Measurements from ENCODE around the gene WWOX.

WWOX gene

GRCh38 chr16:78837706-78838105, 738.3 kb downstream of the WWOX start:
- Histone ChIP-seq H3K27ac (no peak overlapping the region), H3K4me3 (no peak overlapping the region)
- DNase-seq (ENCODE audit: low spot score): no peak
- no peak for TF ChIP-seq CTCF (IDR thresholded peaks at IDR 0.05)

GRCh38 chr16:78838276-78838675, 738.8 kb downstream of the WWOX start:
- no peak for DNase-seq (ENCODE audit: low spot score)
- Histone ChIP-seq H3K27ac (no peak overlapping the region), H3K4me3 (no peak overlapping the region)
- no peak for TF ChIP-seq CTCF (IDR thresholded peaks at IDR 0.05)

GRCh38 chr16:78842950-78843349, 743.5 kb downstream of the WWOX start:
- Histone ChIP-seq H3K4me3 (no peak overlapping the region), H3K27ac (no peak overlapping the region)
- TF ChIP-seq CTCF (IDR thresholded peaks at IDR 0.05): no peak
- DNase-seq (ENCODE audit: low spot score): no peak

- H3K4me3 ChIP-seq: no peak overlapping the region
- no peak for DNase-seq (ENCODE audit: low spot score)
- H3K27ac ChIP-seq: no peak overlapping the region
- no peak for TF ChIP-seq CTCF (IDR thresholded peaks at IDR 0.05)
Observed at GRCh38 chr16:78843978-78844377, 744.5 kb downstream of the WWOX start.

DNA sequence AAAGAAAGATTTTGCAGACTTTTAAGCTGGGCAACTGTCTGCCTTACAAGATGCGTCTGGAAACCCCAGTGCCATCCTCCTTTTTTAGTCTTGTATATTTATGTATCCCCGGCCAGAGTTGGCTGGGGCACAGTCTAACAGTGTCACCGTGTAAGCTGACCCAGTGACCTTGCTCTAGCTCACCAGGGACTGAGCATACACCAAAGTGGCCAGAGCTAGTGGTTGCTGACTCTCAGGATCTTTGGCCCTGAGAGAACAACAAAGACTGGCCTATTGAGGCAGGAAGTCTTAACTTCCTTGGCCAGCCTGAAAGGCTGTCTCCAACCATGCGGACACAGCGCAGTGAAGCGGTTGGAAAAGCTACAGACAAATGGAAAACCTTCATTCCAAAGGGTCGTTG, 745.2 kb downstream of the WWOX start:
- no peak for DNase-seq (ENCODE audit: low spot score)
- no peak overlapping the region for H3K4me3 ChIP-seq
- H3K27ac ChIP-seq: no peak overlapping the region
- no peak for TF ChIP-seq CTCF (IDR thresholded peaks at IDR 0.05)

- no peak overlapping the region for H3K27ac ChIP-seq
- DNase-seq (ENCODE audit: low spot score): no peak
- no peak overlapping the region for H3K4me3 ChIP-seq
- no peak for TF ChIP-seq CTCF (IDR thresholded peaks at IDR 0.05)
Observed at GRCh38 chr16:78851266-78851665, 751.8 kb downstream of the WWOX start.

- no peak overlapping the region for H3K4me3 ChIP-seq
- TF ChIP-seq CTCF (IDR thresholded peaks at IDR 0.05): no peak
- no peak overlapping the region for H3K27ac ChIP-seq
- DNase-seq (ENCODE audit: low spot score): no peak
Observed at GRCh38 chr16:78852081-78852635, 752.7 kb downstream of the WWOX start.

Data from coronary artery (tissue), 2 donors.